Muscle layer of colon (tissue), 2 donors: Measurements from ENCODE around the gene SPATS2.
"Not testable (repeated sequence)": the region's sequence is repeated elsewhere in the genome, so short reads cannot be mapped to it uniquely, and the experiment has no call there.

Source experiments
- H3K27ac ChIP-seq: one replicate; pipeline ENCODE4 v1.7.0; 2013; ENCODE audit warnings: low read depth, mild to moderate bottlenecking, low read length, moderate library complexity
- H3K27me3 ChIP-seq, 2 donors: one replicate each; pipeline ENCODE4 v1.7.0; 2013; ENCODE audit warnings: low read length in 2 of 2, mild to moderate bottlenecking in 2 of 2; ENCODE audit not compliant: insufficient read depth in 2 of 2, control insufficient read depth in 1 of 2
- H3K36me3 ChIP-seq: one replicate; pipeline ENCODE4 v1.7.0; 2013; ENCODE audit warnings: mild to moderate bottlenecking, low read length; ENCODE audit not compliant: insufficient read depth
- H3K4me1 ChIP-seq: one replicate; pipeline ENCODE4 v1.7.0; 2013; ENCODE audit warnings: mild to moderate bottlenecking, low read length; ENCODE audit not compliant: insufficient read depth
- H3K4me3 ChIP-seq, 2 donors: one replicate each; pipeline ENCODE4 v1.7.0; 2013; ENCODE audit warnings: low read length in 2 of 2, low read depth in 1 of 2, mild to moderate bottlenecking in 1 of 2, moderate library complexity in 1 of 2
- H3K9ac ChIP-seq: one replicate; pipeline ENCODE4 v1.7.0; 2013; ENCODE audit warnings: low read length
- H3K9me3 ChIP-seq: one replicate; pipeline ENCODE4 v1.7.0; 2013; ENCODE audit warnings: mild to moderate bottlenecking, low read length
- donor health status: abdominal sarcoma.
- donor health status: Adenocarcinoma of cecum.

Gene SPATS2

GRCh38 chr12:49330631-49331379 lies 36.5 kb upstream of the SPATS2 start:
- no peak overlapping the region for H3K9ac ChIP-seq

GRCh38 chr12:49331380-49332222 lies 35.7 kb upstream of the SPATS2 start:
- Histone ChIP-seq H3K9ac (no peak overlapping the region), H3K36me3 (no peaks in the 10 kb centered on the region), H3K9me3 (no peaks in the 10 kb centered on the region), H3K27ac (no peak overlapping the region), H3K4me1 (peaks cover 6% of the 10 kb centered on the region), H3K27me3 (peaks cover 31 to 52% of the 10 kb centered on the region in 2 donors), H3K4me3 (no peak overlapping the region)

More at GRCh38 chr12:49330631-49331379, 36.5 kb upstream of the SPATS2 start:
- Histone ChIP-seq H3K9me3 (no peaks in the 10 kb centered on the region), H3K4me3 (no peak overlapping the region), H3K4me1 (peaks cover 5% of the 10 kb centered on the region), H3K36me3 (no peaks in the 10 kb centered on the region), H3K27ac (no peak overlapping the region), H3K27me3 (peaks cover 23 to 44% of the 10 kb centered on the region in 2 donors)

- Histone ChIP-seq H3K27me3 (peaks cover 39 to 61% of the 10 kb centered on the region in 2 donors), H3K4me3 (no peak overlapping the region), H3K27ac (no peak overlapping the region), H3K9ac (no peak overlapping the region), H3K4me1 (peaks cover 9% of the 10 kb centered on the region), H3K36me3 (no peaks in the 10 kb centered on the region), H3K9me3 (no peaks in the 10 kb centered on the region)
Measured at GRCh38 chr12:49332441-49332861, 34.8 kb upstream of the SPATS2 start.

GRCh38 chr12:49332891-49333371 lies 34.3 kb upstream of the SPATS2 start:
- H3K4me3 ChIP-seq, result no peak overlapping the region
- H3K4me1 ChIP-seq, result peaks cover 9% of the 10 kb centered on the region
- peaks cover 44 to 65% of the 10 kb centered on the region in 2 donors for H3K27me3 ChIP-seq
- H3K9me3 ChIP-seq, result no peaks in the 10 kb centered on the region
- no peak overlapping the region for H3K27ac ChIP-seq
- H3K9ac ChIP-seq, result no peak overlapping the region
- H3K36me3 ChIP-seq, result no peaks in the 10 kb centered on the region

GRCh38 chr12:49333778-49334177 lies 33.5 kb upstream of the SPATS2 start:
- H3K4me1 ChIP-seq, H3K27ac ChIP-seq, H3K4me3 ChIP-seq, H3K36me3 ChIP-seq, H3K9ac ChIP-seq, H3K9me3 ChIP-seq: not testable (repeated sequence)
- peaks cover 50 to 73% of the 10 kb centered on the region in 2 donors for H3K27me3 ChIP-seq

- H3K9ac ChIP-seq, result no peak overlapping the region
- H3K4me3 ChIP-seq, result no peak overlapping the region
- no peak overlapping the region for H3K27ac ChIP-seq
- no peaks in the 10 kb centered on the region for H3K9me3 ChIP-seq
- peaks cover 9% of the 10 kb centered on the region for H3K4me1 ChIP-seq
- peaks cover 50 to 78% of the 10 kb centered on the region in 2 donors for H3K27me3 ChIP-seq
- no peaks in the 10 kb centered on the region for H3K36me3 ChIP-seq
Measured at GRCh38 chr12:49334226-49334625, 33.0 kb upstream of the SPATS2 start.

- H3K9me3 ChIP-seq, result no peaks in the 10 kb centered on the region
- H3K4me3 ChIP-seq, result no peak overlapping the region
- H3K9ac ChIP-seq, result no peak overlapping the region
- H3K36me3 ChIP-seq, result no peaks in the 10 kb centered on the region
- H3K27ac ChIP-seq, result no peak overlapping the region
- peaks cover 9% of the 10 kb centered on the region for H3K4me1 ChIP-seq
- peaks cover 50 to 82% of the 10 kb centered on the region in 2 donors for H3K27me3 ChIP-seq
Measured at GRCh38 chr12:49334681-49335080, 32.6 kb upstream of the SPATS2 start.

- no peak overlapping the region for H3K27ac ChIP-seq
- no peaks in the 10 kb centered on the region for H3K36me3 ChIP-seq
- peaks cover 50 to 83% of the 10 kb centered on the region in 2 donors for H3K27me3 ChIP-seq
- H3K4me3 ChIP-seq, result no peak overlapping the region
- H3K9ac ChIP-seq, result no peak overlapping the region
- H3K4me1 ChIP-seq, result peaks cover 9% of the 10 kb centered on the region
- no peaks in the 10 kb centered on the region for H3K9me3 ChIP-seq
Measured at GRCh38 chr12:49335118-49335954, 31.9 kb upstream of the SPATS2 start.

GRCh38 chr12:49335955-49336644 lies 31.2 kb upstream of the SPATS2 start:
- Histone ChIP-seq H3K27ac (no peak overlapping the region), H3K9ac (no peak overlapping the region), H3K9me3 (no peaks in the 10 kb centered on the region), H3K27me3 (peaks cover 50 to 83% of the 10 kb centered on the region in 2 donors), H3K36me3 (no peaks in the 10 kb centered on the region), H3K4me3 (no peak overlapping the region), H3K4me1 (peaks cover 9% of the 10 kb centered on the region)

GRCh38 chr12:49336645-49337584 lies 30.3 kb upstream of the SPATS2 start, which contains the start of gene C1QL4:
TSS of gene C1QL4 (minus strand) at chr12:49337188. CDS start at chr12:49336477, 711 bp downstream.
- H3K4me1 ChIP-seq, result peaks cover 4% of the 10 kb centered on the region
- H3K9me3 ChIP-seq, result no peaks in the 10 kb centered on the region
- H3K27me3 ChIP-seq, result peaks cover 50 to 86% of the 10 kb centered on the region in 2 donors
- no peak within 1 kb of the TSS for H3K9ac ChIP-seq
- no peaks in the 10 kb centered on the region for H3K36me3 ChIP-seq
- H3K27ac ChIP-seq, result no peak within 1 kb of the TSS
- peak within 1 kb of the TSS; percentile 7 to 47 for H3K4me3 ChIP-seq
